GM19043 (cell line): Measurements from ENCODE around the gene MACF1.

Source experiments
- ATAC-seq: cut with Tn5 transposase; IDR thresholded peaks from one replicate; pipeline ENCODE4 v1.9.1; 2021; ENCODE audit warnings: low read depth; ENCODE audit not compliant: unreplicated experiment

The MACF1 gene

DNA sequence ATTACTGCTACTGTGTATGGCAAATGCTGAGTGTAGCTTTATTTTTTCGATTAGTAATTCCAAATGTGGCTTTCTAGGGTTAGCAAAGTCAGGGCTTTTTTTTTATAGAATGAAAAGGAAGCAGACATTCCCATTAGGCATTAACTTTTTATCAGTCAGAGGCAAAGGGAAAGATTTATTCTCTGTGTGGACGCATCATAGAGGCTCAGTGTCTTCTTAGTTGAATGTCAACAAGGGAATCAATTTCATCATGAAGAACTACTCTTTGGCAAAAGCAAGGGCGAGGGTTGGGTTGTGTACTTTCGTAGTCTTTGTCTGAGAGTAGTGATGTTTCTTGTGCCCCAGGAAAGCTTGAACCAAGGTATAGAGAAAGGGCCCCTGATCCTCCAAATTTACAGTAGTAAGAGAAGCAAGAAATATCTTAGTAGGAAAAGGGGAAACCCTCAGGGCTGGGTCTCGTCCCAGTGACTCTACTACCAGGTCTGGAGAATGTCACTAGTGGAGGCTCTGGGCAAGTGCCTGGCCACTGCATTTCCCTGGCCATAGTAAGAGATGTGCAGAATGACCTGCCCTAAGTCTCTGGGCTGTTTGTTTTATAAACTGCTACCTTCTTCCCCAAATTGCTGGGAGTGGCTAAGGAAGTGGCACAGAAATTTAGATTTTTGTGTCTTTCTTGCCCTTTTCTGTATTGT lies 30.0 kb upstream of the MACF1 start:
- no peak for ATAC-seq

DNA sequence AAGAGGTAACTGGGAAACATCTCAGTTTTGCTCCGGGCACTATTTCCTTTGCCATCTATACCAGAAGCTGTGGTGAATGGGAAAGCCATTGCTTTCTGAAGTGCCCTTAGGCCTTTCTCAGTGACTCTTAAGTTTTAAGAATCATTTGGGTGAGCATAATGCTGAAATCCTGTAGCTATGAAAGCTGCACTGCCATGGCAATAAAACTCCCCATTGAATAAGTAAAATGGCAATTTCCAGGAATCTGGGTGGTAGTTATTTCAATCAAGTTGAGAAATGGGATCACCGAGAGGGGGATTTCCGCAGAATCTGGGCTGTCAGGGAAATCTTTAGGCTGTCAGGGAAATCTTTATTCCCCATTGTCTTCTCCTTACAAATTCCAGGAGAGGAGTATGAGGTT lies 26.8 kb upstream of the MACF1 start:
- ATAC-seq: no peak

DNA sequence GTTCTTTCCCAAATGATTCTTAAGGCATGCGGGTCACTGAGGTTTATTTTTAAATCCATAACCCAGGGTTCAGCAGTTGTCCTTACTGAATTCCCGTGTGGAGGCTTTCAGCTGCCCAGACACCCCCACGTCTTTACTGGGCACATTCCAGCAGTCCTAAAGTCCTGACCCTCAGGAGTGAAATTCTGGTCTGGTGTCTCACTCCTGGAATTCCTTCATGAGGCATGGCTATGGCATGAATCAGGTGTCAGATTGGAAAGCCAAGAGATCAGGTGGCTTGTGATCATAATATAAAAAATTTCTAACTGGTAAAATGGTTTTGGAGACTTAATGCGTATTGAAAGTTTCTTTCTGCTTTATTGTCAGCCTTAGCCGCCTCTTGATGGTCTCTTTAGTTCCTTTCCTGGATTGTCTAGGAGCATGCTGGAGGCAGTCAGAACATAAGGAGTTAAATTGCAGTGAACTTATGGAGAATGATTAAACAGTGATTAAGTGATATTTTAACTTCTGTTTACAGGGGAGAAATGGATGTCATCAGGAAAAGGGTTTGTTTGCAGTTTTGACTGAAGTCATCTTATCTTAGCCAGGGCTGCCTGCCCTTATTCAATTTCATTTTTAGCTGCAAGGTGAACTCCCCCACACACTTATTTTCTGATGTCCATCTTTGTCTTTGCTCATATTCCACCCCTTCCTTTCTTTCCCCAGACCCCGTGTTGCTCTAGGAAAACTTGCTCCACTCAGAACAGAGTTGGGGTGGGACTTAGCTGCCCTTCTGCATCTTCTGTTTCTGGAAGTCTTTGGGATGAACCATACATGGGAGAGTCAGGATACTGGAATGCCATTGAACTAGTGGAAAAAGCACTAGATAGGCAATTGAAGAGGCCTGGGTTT lies 25.7 kb upstream of the MACF1 start:
- no peak for ATAC-seq

GRCh38 chr1:39181311-39181710 lies 23.2 kb upstream of the MACF1 start:
- no peak for ATAC-seq

GRCh38 chr1:39182804-39183203 lies 21.7 kb upstream of the MACF1 start:
- no peak for ATAC-seq

DNA sequence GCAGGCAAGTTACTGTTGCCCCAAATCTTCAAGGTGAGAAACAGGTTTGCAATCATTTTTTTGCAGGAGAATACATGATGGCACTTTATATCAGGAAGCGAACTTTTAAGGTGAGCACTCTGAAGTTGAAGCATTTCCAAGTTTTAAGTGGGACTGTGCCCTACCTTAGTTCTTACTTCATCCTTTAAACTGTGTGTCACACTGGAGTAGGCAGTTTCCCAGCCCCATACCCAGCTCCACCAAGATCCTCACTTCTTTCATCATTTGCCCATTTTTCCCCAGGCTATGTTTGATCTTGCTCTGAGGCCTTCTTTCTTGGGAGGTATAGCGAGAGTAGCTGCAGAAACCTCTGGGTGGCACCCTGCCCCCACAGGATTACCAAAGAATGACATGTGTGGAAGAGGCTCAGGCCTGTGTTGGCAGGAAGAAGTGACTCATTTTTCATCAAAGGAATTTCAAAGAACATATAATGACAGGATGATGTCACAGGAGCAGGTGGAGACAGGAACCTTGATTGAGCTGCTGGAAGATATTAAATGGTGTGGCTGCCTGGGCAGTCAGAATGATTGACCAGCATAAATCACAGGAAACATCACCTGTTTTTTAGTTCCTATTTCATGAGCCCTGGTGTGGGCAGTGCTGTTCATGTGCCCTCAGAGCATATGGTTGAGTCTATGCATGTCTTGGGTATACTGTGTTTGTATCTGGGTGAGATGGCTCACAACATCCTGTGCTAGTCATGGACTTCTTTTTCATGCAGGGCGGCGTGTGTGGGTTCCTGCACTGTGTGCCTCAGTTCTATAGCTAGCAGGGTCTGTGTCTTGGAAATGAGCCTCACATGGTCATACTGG lies 20.8 kb upstream of the MACF1 start:
- ATAC-seq: no peak

DNA sequence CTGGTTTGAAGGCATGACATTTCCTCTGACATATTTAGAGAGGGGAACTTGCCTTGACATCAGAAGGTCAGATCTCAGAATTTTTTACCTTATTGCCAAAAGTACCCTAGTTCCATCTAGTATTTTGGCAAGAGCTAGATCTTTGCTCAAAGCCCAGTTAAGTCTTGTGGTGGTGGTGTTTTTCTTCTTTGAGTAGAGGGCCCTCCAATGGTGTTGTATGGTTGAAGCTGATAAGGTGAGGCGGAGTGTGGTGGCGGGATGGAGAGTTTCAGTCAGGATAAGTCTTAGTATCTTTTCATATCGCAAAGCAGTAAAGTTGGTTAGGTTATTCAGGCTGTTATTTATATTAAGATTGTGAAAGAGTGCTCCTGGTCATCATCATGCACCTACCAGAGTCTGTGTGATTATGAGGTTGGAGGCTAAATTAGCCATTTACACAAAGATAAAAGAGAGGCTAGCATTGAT lies 20.1 kb upstream of the MACF1 start:
- no peak for ATAC-seq

DNA sequence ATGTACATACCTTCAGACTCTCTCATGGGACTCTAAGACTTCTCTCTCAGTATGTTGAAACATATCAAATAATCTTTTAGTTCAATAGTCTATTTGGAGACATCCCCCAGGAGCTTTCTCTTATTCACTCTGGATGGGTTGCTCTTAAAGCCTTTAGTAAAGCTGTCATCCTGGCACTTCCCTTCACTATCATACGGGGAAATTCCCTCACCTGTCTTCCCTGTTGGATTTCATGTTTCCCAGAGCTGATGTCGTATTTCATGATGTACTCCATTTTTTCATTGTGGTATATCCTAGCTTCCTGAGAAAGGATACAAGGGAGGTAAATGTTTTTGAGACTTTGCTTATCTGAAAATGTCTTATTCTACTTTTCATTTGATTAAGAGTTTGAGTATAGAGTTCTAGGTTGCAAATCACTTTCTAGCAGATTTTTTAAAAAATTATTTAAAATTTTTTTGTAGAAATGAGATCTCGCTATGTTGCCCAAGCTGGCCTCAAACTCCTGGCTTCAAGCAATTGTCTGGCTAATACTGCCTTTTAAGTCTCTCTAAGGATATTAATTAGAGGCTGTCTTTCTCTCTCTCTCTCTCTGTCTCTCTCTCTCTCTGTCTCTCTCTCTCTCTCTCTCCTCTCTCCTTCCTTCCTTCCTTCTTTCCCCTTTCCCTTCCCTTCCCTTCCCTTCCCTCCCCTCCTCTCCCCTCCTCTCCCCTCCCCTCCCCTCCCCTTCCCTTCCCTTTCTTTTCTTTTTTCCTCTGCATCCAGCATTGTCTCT lies 17.0 kb upstream of the MACF1 start:
- no peak for ATAC-seq

- no peak for ATAC-seq
Measured at GRCh38 chr1:39189592-39190041, 14.9 kb upstream of the MACF1 start.

- ATAC-seq: no peak
Measured at GRCh38 chr1:39190096-39190495, 14.4 kb upstream of the MACF1 start.

- ATAC-seq: no peak
Measured at GRCh38 chr1:39194398-39195051, 10.0 kb upstream of the MACF1 start.

DNA sequence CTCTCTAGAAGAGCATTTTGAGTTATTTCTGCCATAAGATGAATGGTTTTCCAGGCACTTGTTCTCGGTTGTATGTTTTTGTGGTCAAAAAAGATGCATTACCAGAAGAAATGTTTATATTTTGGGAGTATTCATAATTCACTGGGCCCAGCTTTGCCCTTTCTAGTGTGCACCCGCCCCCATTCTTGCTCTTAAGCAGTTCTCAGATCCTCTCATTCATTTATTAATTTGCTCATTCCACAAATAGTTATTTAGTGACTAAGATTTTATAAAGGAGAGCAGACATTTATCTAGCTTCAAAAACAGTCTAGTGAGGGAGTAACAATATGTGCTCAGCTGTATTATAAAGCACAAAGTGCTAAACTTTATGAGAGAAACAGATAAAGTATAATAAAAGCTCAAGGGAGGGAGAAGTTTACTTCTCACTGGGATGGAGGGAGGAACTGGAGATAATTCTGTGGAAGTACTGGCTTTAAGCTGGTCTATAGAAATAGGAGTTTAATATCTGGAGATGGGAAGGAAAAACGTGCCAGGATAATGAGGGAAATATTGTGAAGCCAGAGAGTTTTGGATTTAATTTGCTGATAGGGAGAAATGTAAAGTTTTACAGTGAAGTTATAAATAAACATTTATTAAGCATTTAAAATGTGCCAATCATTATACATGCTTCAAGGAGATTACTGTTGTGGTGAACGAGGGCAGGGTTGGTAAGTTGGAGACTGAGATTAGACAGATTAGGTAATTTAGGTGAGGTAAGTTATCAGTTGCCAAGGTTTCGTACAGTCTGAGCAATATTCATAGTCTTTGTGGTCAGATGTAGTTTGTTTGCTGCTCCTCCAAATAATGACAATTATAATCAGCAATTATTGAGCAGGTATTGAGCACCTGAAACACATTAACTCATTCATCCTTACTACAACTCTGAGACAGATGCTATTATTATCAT lies 9.1 kb upstream of the MACF1 start:
- no peak for ATAC-seq

GRCh38 chr1:39196244-39197215 lies 8.0 kb upstream of the MACF1 start:
- ATAC-seq: peak; percentile 63

DNA sequence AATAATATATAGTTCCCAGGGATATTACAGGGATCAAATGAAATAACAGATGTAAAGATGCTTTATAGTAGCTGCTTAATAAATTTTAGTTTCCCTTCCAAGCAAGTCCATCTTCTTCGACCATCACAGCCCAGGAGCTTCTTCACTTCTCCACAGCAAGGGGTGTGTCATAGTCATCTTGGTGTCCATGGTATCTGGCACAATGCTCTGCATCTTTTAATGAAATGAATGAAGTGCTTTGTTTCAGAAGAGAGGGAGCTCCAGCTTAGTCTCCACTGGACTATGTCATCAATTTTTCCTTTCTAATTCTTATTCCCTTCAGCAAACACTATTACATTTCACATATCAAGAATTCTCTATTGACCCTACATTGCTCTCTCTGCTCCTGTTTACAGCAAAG lies 4.9 kb upstream of the MACF1 start:
- no peak for ATAC-seq

- ATAC-seq: no peak
Measured at GRCh38 chr1:39205102-39205780, 746 bp downstream of the MACF1 start.

DNA sequence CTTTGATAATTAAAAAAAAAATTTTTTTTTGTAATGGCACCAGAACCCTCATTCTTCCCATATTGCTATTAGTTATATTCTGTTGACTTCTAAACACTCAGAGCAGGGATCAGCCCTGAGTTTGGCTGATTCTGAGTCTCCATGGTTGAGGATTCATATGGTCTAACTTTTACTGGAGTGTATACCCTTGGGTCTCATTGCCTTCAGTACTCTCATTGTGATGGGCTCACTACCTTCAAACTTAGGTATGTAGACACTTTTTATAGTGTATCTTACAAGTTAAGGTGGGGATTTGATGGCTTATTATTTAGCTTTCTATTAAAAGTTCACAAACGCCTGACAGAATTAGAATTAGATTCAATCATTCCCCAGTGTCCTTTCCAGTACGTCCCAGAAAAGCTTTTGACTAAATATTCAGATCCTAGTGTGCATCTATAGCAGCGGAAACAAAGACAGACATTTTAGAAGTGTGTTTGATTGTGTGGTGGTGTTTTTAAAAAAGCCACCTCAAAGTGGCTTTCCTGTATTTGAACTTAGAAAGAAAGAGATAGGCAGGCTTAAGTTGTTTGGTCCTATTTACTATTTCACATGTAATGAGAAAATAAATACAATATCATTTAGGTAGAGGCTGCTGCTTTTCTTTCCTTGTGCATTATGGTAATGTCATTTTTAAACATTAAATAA lies 1.4 kb downstream of the MACF1 start:
- ATAC-seq: no peak
